Measurements from ENCODE around the gene WDR37. TPM values are rescaled to one million over a fixed set of nuclear protein-coding genes. Genes with fewer than 3 reads are reported as not detected.
"Not testable (repeated sequence)": the region's sequence is repeated elsewhere in the genome, so short reads cannot be mapped to it uniquely, and the experiment has no call there.

WDR37 gene
- total RNA-seq, 1 experiment from 2014 or later = 4.5 TPM

DNA sequence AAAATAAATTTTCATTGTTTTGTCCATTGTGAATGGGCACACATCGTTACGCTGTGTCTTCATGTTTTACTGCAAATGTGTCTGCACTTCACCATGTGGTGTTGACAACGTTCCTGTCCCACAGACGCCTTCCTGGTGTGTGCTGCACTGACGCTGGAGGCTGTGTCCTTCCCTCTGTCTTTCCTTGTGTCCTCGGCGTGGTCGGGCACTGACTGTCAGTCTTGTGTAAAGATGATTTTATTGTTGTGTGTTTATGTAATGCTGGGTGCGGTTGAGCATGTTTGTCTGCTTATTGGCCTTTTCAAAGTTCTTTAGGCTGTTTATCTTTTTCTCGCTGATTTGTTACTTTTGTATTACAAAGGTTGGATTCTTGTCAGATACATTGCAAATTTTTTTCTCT lies 48.6 kb upstream of the WDR37 start:
- Histone ChIP-seq H3K27ac (ENCODE audit: low read length) (no peak overlapping the region), H2AFZ (ENCODE audit: low read length) (no peak overlapping the region), H3K79me2 (ENCODE audit: low read length) (peaks cover 10% of the 10 kb centered on the region; the same call in 1 of the 2 replicates), H3F3A (ENCODE audit: low read length, unreplicated experiment) (no peaks in the 10 kb centered on the region), H4K20me1 (ENCODE audit: low read length) (0 out of 2 replicates have a peak, but pooled peaks cover 4% of the 10 kb centered on the region), H3K4me2 (ENCODE audit: low read length) (no peak overlapping the region), H3K9me2 (replicated peaks; ENCODE audit: low read length) (no peaks in the 10 kb centered on the region), H3K4me3 (ENCODE audit: low read length) (no peak overlapping the region), H3K9me3 (ENCODE audit: low read length) (no peaks in the 10 kb centered on the region), H3K9ac (ENCODE audit: low read length) (no peak overlapping the region), H3K4me1 (ENCODE audit: insufficient read depth, low read length) (no peaks in the 10 kb centered on the region), H3K27me3 (ENCODE audit: low read length) (no peaks in the 10 kb centered on the region), H3K36me3 (ENCODE audit: low read depth, low read length) (peaks cover 25% of the 10 kb centered on the region)
- CTCF ChIA-PET = no interaction called here
- no peak for TF ChIP-seq CTCF (conservative IDR thresholded peaks at IDR 0.05; ENCODE audit: low read depth, low read length)
- TF ChIP-seq EZH2phosphoT487 (IDR thresholded peaks at IDR 0.05; ENCODE audit: borderline replicate concordance, low read length) = no peak
- TF ChIP-seq EZH2 (IDR thresholded peaks at IDR 0.05; ENCODE audit: low read length, unreplicated experiment) = no peak
- no TSS peak for BruUV-seq (replicated peaks)
- no peak for ATAC-seq
- intact Hi-C loops (cut with micrococcal nuclease) = no loop called here
- no peak for DNase-seq
- POLR2A ChIA-PET (ENCODE audit: unreplicated experiment) = no interaction called here

DNA sequence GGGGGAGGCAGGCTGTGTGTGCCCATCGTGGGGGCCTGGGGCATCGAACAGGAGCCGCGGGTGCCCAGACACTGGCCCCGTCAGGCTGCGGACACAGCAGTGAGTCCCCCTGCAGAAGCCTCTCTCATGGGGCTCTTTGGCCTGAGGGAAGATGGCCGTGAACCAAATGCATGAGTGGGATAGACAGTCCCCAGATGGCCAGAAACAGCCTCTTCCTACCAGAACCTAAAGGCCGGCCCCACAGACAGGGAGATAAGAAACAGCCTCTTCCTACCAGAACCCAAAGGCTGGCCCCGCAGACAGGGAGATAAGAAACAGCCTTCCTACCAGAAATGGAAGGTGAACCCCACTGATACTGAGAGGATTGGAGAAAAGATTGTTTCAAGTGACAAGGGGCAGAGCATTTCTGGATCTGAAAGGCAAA lies 47.1 kb upstream of the WDR37 start:
- Histone ChIP-seq H3K36me3 (ENCODE audit: low read depth, low read length) (peaks cover 16% of the 10 kb centered on the region), H2AFZ (ENCODE audit: low read length) (no peak overlapping the region)

DNA sequence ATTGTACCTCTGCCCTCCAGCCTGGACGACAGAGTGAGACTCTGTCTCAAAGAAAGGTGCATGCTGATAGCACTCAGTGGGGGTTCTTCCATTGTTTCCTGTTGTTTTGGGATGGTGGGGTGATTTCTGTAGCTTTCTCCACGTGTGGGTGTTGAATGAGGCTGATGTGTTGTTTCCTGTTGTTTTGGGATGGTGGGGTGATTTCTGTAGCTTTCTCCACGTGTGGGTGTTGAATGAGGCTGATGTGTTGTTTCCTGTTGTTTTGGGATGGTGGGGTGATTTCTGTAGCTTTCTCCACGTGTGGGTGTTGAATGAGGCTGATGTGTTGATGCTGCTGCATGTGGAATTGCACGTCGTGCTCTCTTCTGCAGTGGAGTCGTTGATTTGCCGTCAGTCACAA lies 46.2 kb upstream of the WDR37 start:
- ATAC-seq; CTCF ChIA-PET; DNase-seq; H3F3A ChIP-seq (ENCODE audit: low read length, unreplicated experiment); H3K4me3 ChIP-seq (ENCODE audit: low read length); H3K4me1 ChIP-seq (ENCODE audit: insufficient read depth, low read length); H3K9me2 ChIP-seq (replicated peaks; ENCODE audit: low read length); intact Hi-C loops (cut with micrococcal nuclease); BruUV-seq (replicated peaks); H2AFZ ChIP-seq (ENCODE audit: low read length); H4K20me1 ChIP-seq (ENCODE audit: low read length); POLR2A ChIA-PET (ENCODE audit: unreplicated experiment); H3K4me2 ChIP-seq (ENCODE audit: low read length); H3K27me3 ChIP-seq (ENCODE audit: low read length); H3K9me3 ChIP-seq (ENCODE audit: low read length); H3K9ac ChIP-seq (ENCODE audit: low read length); H3K79me2 ChIP-seq (ENCODE audit: low read length); H3K27ac ChIP-seq (ENCODE audit: low read length): not testable (repeated sequence)
- peaks cover 16% of the 10 kb centered on the region for H3K36me3 ChIP-seq (ENCODE audit: low read depth, low read length)

More for the DNA sequence above, 47.1 kb upstream of the WDR37 start:
- no peak for TF ChIP-seq CTCF (conservative IDR thresholded peaks at IDR 0.05; ENCODE audit: low read depth, low read length)
- TF ChIP-seq EZH2 (IDR thresholded peaks at IDR 0.05; ENCODE audit: low read length, unreplicated experiment) = no peak
- no peak for TF ChIP-seq EZH2phosphoT487 (IDR thresholded peaks at IDR 0.05; ENCODE audit: borderline replicate concordance, low read length)
- Histone ChIP-seq H3K79me2 (ENCODE audit: low read length) (no peaks in the 10 kb centered on the region; the same call in 1 of the 2 replicates), H3K9me3 (ENCODE audit: low read length) (no peaks in the 10 kb centered on the region), H3K4me2 (ENCODE audit: low read length) (no peak overlapping the region), H3K4me3 (ENCODE audit: low read length) (no peak overlapping the region), H3K9ac (ENCODE audit: low read length) (no peak overlapping the region), H3K27me3 (ENCODE audit: low read length) (no peaks in the 10 kb centered on the region), H3K27ac (ENCODE audit: low read length) (no peak overlapping the region), H3K9me2 (replicated peaks; ENCODE audit: low read length) (no peaks in the 10 kb centered on the region), H3F3A (ENCODE audit: low read length, unreplicated experiment) (no peaks in the 10 kb centered on the region), H4K20me1 (ENCODE audit: low read length) (no peaks in the 10 kb centered on the region), H3K4me1 (ENCODE audit: insufficient read depth, low read length) (no peaks in the 10 kb centered on the region)
- no TSS peak for BruUV-seq (replicated peaks)
- ATAC-seq (no peak), DNase-seq (no peak)
- CTCF ChIA-PET = no interaction called here
- POLR2A ChIA-PET (ENCODE audit: unreplicated experiment) = no interaction called here
- intact Hi-C loops (cut with micrococcal nuclease) = no loop called here
